HepG2 (cell line): ENCODE results near the gene NABP2. TPM values are rescaled to one million over a fixed set of nuclear protein-coding genes. Genes with fewer than 3 reads are reported as not detected.

Source experiments
- ADNP ChIP-seq: sonication (generic); formaldehyde crosslinking; IDR thresholded peaks from 2 replicates; pipeline ENCODE4 v1.4.0; 2020; ENCODE audit warnings: missing genetic modification reagents
- ATF5 ChIP-seq: sonication (generic); formaldehyde crosslinking; IDR thresholded peaks from 2 replicates; pipeline ENCODE4 v1.4.0; 2020; ENCODE audit warnings: mild to moderate bottlenecking, low read depth, missing genetic modification reagents
- ESRRA ChIP-seq: sonication (generic); formaldehyde crosslinking; IDR thresholded peaks from 2 replicates; pipeline ENCODE4 v1.5.1; 2020; ENCODE audit warnings: mild to moderate bottlenecking, low read depth, missing genetic modification reagents
- ETS1 ChIP-seq: sonication (generic); formaldehyde crosslinking; IDR thresholded peaks from 2 replicates; pipeline ENCODE4 v1.4.0; 2020; ENCODE audit warnings: missing genetic modification reagents
- GZF1 ChIP-seq: sonication (generic); formaldehyde crosslinking; IDR thresholded peaks from 2 replicates; pipeline ENCODE4 v1.5.1; 2020; ENCODE audit warnings: mild to moderate bottlenecking, missing genetic modification reagents
- HDAC2 ChIP-seq: sonication (generic); formaldehyde crosslinking; IDR thresholded peaks from 2 replicates; pipeline ENCODE4 v1.4.0; 2020; ENCODE audit warnings: missing genetic modification reagents
- HNRNPUL1 ChIP-seq: fragments of 200-400 bp; formaldehyde crosslinking; IDR thresholded peaks from 2 replicates; pipeline ENCODE4 v1.6.1; 2017; ENCODE audit warnings: low read depth, mild to moderate bottlenecking, low read length, moderate library complexity
- HOXA7 ChIP-seq: sonication (generic); formaldehyde crosslinking; IDR thresholded peaks from 2 replicates; pipeline ENCODE4 v1.8.1; 2022; ENCODE audit warnings: mild to moderate bottlenecking, missing genetic modification reagents, moderate library complexity
- IKZF4 ChIP-seq: sonication (generic); formaldehyde crosslinking; IDR thresholded peaks from 2 replicates; pipeline ENCODE4 v1.5.1; 2020; ENCODE audit warnings: borderline replicate concordance, mild to moderate bottlenecking, low read depth, missing genetic modification reagents; ENCODE audit errors: not compliant biosample characterization
- KMT2B ChIP-seq: IDR thresholded peaks from 2 replicates; pipeline ENCODE4 v1.6.1; 2016; ENCODE audit warnings: missing genetic modification reagents, missing compliant biosample characterization
- MAFF ChIP-seq: IDR thresholded peaks from 2 replicates; pipeline ENCODE4 v1.6.1; 2011; ENCODE audit warnings: low read depth, low read length, improper control_type of control experiment
- MED13 ChIP-seq: sonication (generic); formaldehyde crosslinking; IDR thresholded peaks from 2 replicates; pipeline ENCODE4 v1.5.0; 2020; ENCODE audit warnings: missing genetic modification reagents
- SP2 ChIP-seq: sonication (generic); formaldehyde crosslinking; IDR thresholded peaks from 2 replicates; pipeline ENCODE4 v1.5.1; 2020; ENCODE audit warnings: mild to moderate bottlenecking, missing genetic modification reagents
- STAT5B ChIP-seq: sonication (generic); formaldehyde crosslinking; IDR thresholded peaks from 2 replicates; pipeline ENCODE4 v1.4.0; 2020; ENCODE audit warnings: missing genetic modification reagents
- SUZ12 ChIP-seq: fragments of 150-350 bp; IDR thresholded peaks from 2 replicates; pipeline ENCODE4 v1.6.1; 2014; ENCODE audit warnings: low read depth, low read length
- THAP7 ChIP-seq: sonication (generic); formaldehyde crosslinking; IDR thresholded peaks from 2 replicates; pipeline ENCODE4 v1.8.1; 2023; ENCODE audit warnings: mild to moderate bottlenecking, missing genetic modification reagents
- WIZ ChIP-seq: sonication (generic); formaldehyde crosslinking; IDR thresholded peaks from 2 replicates; pipeline ENCODE4 v1.5.1; 2020; ENCODE audit warnings: mild to moderate bottlenecking, missing genetic modification reagents
- XBP1 ChIP-seq: sonication (generic); formaldehyde crosslinking; IDR thresholded peaks from 2 replicates; pipeline ENCODE4 v1.5.0; 2020; ENCODE audit warnings: missing genetic modification reagents
- ZC3H4 ChIP-seq: sonication (generic); formaldehyde crosslinking; IDR thresholded peaks from 2 replicates; pipeline ENCODE4 v1.4.0; 2020; ENCODE audit warnings: missing genetic modification reagents, borderline replicate concordance
- ZFX ChIP-seq: sonication (generic); formaldehyde crosslinking; IDR thresholded peaks from 2 replicates; pipeline ENCODE4 v1.4.0; 2020; ENCODE audit warnings: mild to moderate bottlenecking, low read depth, missing genetic modification reagents, moderate library complexity
- ZMYM4 ChIP-seq: sonication (generic); formaldehyde crosslinking; IDR thresholded peaks from 2 replicates; pipeline ENCODE4 v1.8.1; 2023; ENCODE audit warnings: mild to moderate bottlenecking, missing genetic modification reagents
- ZNF264 ChIP-seq: sonication (generic); formaldehyde crosslinking; IDR thresholded peaks from 2 replicates; pipeline ENCODE4 v1.4.0; 2020; ENCODE audit warnings: missing genetic modification reagents
- ZNF331 ChIP-seq: sonication (generic); formaldehyde crosslinking; IDR thresholded peaks from 2 replicates; pipeline ENCODE4 v1.4.0; 2020; ENCODE audit warnings: missing genetic modification reagents
- ZNF556 ChIP-seq: sonication (generic); formaldehyde crosslinking; IDR thresholded peaks from 2 replicates; pipeline ENCODE4 v1.4.0; 2020; ENCODE audit warnings: mild to moderate bottlenecking, missing genetic modification reagents, borderline replicate concordance
- ZNF704 ChIP-seq: sonication (generic); formaldehyde crosslinking; IDR thresholded peaks from 2 replicates; pipeline ENCODE4 v1.8.1; 2023; ENCODE audit warnings: mild to moderate bottlenecking, inconsistent platforms, moderate library complexity, missing genetic modification reagents, borderline replicate concordance
- ZNF816 ChIP-seq: sonication (generic); formaldehyde crosslinking; IDR thresholded peaks from 2 replicates; pipeline ENCODE4 v1.8.0; 2022; ENCODE audit warnings: missing genetic modification reagents, mild to moderate bottlenecking, borderline replicate concordance
- polyA plus RNA-seq, 8 experiments: library from polyadenylated mRNA; depleted of rRNA in 3 of 8; stranded (reverse) in 7 of 8; unstranded in 1 of 8; fragments of >200 nt; fragmentation: Illumina TruSeq in 4 of 8; extraction: Trizol in 4 of 8; gene quantifications; 2 replicates each; pipeline versions ENCODE4 v1.2.1 to v1.2.3, GENCODE V29; 2011 to 2016; ENCODE audit warnings: low read depth in 4 of 8, missing spikeins in 1 of 8, mixed read lengths in 1 of 8; ENCODE audit not compliant: insufficient read depth in 1 of 8
- total RNA-seq, 5 experiments: library from RNA; depleted of rRNA; stranded (reverse); fragments of >200 nt; fragmentation: Illumina TruSeq; extraction: Trizol; gene quantifications; 2 replicates each; pipeline ENCODE4 v1.2.3, GENCODE V29; 2016; ENCODE audit warnings: low read depth in 1 of 5
- TF ChIP-seq, protein P1 (sequence below): sonication (generic); formaldehyde crosslinking; IDR thresholded peaks from 2 replicates; pipeline ENCODE4 v1.4.0; 2020; ENCODE audit warnings: missing genetic modification reagents

Gene NABP2
- total and polyA plus RNA-seq, 2 of the 13 experiments (the other 11 are each of a cell fraction or from before 2014, with no cell fraction given), result 33.2 to 35.5 TPM

DNA sequence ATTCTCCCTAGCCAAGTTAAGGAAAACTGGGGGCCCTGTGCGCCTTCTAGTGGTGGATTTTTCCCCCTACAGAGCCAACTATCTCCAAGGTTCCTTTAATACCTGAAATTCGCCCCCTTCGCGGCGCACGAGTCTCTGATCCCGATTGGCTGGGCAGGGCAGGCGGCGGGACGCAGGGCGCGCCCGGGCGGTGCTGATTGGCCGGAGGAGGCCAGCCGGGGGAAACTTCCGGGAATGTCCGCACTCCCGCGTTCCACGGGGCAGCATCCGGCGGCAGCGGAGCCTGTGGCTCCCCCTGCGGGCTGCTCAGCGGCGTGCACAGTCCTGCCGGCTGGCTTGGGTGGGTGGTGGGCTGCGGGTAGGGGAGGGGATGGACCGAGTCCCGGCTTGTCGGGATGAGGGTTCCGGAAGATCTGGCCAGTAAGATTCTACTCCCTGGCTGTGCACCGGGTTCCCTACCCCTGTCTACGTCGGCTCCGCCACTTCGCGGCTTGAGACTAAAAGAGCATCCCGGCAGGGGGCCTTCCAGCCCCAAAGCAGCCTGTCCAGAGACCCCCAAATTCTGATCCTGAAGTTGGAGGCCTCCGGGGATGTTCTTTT is at the start of gene NABP2 (continued):
- no peak for TF ChIP-seq IKZF4 (CRISPR knock-in tag)
- no peak; the same call in 1 of the 2 replicates for TF ChIP-seq HDAC2 (CRISPR knock-in tag)
- TF ChIP-seq ZNF704, result no peak
- no peak for TF ChIP-seq ESRRA (CRISPR knock-in tag)
- no peak for TF ChIP-seq ADNP (CRISPR knock-in tag)
- no peak for TF ChIP-seq ETS1 (CRISPR knock-in tag)
- 0 out of 2 replicates have a peak, but pooled peaks have one; percentile 5 for TF ChIP-seq ZNF264 (CRISPR knock-in tag)
- peak; percentile 92 for TF ChIP-seq SP2
- TF ChIP-seq THAP7 (CRISPR knock-in tag), result no peak
- TF ChIP-seq KMT2B (CRISPR knock-in tag), result peak; percentile 78
- no peak for TF ChIP-seq MAFF
- no peak; the same call in 1 of the 2 replicates for TF ChIP-seq ZNF816 (CRISPR knock-in tag)
- peak; percentile 26; the same call in 1 of the 2 replicates for TF ChIP-seq ZNF331
- TF ChIP-seq XBP1 (CRISPR knock-in tag), result no peak
- TF ChIP-seq ZC3H4, result no peak
- no peak for TF ChIP-seq STAT5B (CRISPR knock-in tag)
- peak; percentile 53; the same call in 1 of the 2 replicates for TF ChIP-seq ZFX (CRISPR knock-in tag)
- TF ChIP-seq GZF1 (CRISPR knock-in tag), result no peak
- TF ChIP-seq ZMYM4, result peak; percentile 95
- no peak for TF ChIP-seq SUZ12
- TF ChIP-seq ZNF556 (CRISPR knock-in tag), result peak; percentile 54; the same call in 1 of the 2 replicates
- no peak for TF ChIP-seq HOXA7 (CRISPR knock-in tag)
- TF ChIP-seq ATF5 (CRISPR knock-in tag), result no peak
- TF ChIP-seq, protein P1, sequence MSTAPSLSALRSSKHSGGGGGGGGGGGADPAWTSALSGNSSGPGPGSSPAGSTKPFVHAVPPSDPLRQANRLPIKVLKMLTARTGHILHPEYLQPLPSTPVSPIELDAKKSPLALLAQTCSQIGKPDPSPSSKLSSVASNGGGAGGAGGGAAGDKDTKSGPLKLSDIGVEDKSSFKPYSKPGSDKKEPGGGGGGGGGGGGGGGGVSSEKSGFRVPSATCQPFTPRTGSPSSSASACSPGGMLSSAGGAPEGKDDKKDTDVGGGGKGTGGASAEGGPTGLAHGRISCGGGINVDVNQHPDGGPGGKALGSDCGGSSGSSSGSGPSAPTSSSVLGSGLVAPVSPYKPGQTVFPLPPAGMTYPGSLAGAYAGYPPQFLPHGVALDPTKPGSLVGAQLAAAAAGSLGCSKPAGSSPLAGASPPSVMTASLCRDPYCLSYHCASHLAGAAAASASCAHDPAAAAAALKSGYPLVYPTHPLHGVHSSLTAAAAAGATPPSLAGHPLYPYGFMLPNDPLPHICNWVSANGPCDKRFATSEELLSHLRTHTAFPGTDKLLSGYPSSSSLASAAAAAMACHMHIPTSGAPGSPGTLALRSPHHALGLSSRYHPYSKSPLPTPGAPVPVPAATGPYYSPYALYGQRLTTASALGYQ (CRISPR knock-in tag), result no peak
- no peak for TF ChIP-seq MED13 (CRISPR knock-in tag)
- no peak for TF ChIP-seq HNRNPUL1
- TF ChIP-seq WIZ, result no peak
